ENCODE results near the gene TNF. TPM values are rescaled to one million over a fixed set of nuclear protein-coding genes. Genes with fewer than 3 reads are reported as not detected.
A peak's percentile ranks its signal among the peaks of the same experiment; 100 is the strongest.

Gene TNF
- total and polyA plus RNA-seq, 2 of the 13 experiments (the other 11 are each of a cell fraction or from before 2014, with no cell fraction given), result not detected

DNA sequence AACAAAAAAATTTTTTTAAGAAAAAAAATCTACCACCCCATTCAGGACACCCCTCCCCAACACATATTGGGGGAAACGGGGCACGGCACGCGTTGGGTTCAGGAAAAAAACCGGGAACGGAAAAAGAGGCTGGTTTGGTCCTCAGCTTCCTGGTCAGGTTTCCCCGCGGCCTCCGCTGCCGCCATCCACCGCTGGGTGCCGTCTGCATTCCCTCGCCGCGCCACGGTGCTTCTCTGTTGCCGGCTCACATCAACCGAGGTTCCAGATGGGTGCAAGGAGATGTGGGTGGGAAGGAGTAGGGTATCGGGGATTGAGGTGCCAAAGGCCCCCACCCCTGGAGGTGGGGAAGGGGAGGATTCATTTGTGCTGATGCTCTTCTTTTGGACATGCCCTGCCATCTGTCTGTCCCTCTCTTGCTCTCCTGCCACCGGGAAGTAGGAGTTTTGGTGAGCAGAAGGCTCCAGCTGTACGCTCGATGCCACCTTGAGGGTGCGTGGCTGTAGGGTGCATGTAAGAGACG lies 40.8 kb upstream of the TNF start:
- H3K79me2 ChIP-seq (ENCODE audit: insufficient read depth, low read length), result peaks cover 40% of the 10 kb centered on the region
- no TSS peak for BruUV-seq (replicated peaks)

More for the DNA sequence above, 40.8 kb upstream of the TNF start:
- peaks cover 77% of the 10 kb centered on the region for H4K20me1 ChIP-seq (ENCODE audit: insufficient read depth, low read length)
- H3K9me3 ChIP-seq (ENCODE audit: low read length), result no peaks in the 10 kb centered on the region
- in situ Hi-C loops (cut with HindIII; ENCODE audit: extremely low pct_ligation_motif_present, low pct_unique_long_range_greater_than_20kb) (no loop called here), intact Hi-C loops (cut with micrococcal nuclease; ENCODE audit: unreplicated experiment) (no loop called here)
- H3K27me3 ChIP-seq (ENCODE audit: control insufficient read depth in 1 of 2, insufficient read depth in 2 of 2, low read length in 2 of 2), result no peaks in the 10 kb centered on the region
- no peak overlapping the region for H3K4me2 ChIP-seq (ENCODE audit: low read depth, low read length)
- peaks cover 79% of the 10 kb centered on the region for H3K4me1 ChIP-seq (ENCODE audit: insufficient read depth, low read length)
- H3K36me3 ChIP-seq (replicated peaks in 1 of 2; ENCODE audit: control insufficient read depth in 1 of 2, insufficient read depth in 2 of 2, low read length in 2 of 2), result peaks cover 51 to 95% of the 10 kb centered on the region in 2 experiments
- no peak overlapping the region for H3K27ac ChIP-seq (ENCODE audit: extremely low read length, insufficient read depth, low read length)
- ChIA-PET POLR2A (interaction anchor here (1.3 kb wide), 1 partner anchor 7 kb away, joined by 6 read pairs; the partner anchor contains the start of gene DDX39B), CTCF (ENCODE audit: low intra/inter-chr PET ratio, low total read pairs) (no interaction called here)
- H2AFZ ChIP-seq (ENCODE audit: low read length), result no peak overlapping the region
- FAIRE-seq (no peak), DNase-seq (ENCODE audit: low spot score) (no peak), ATAC-seq (no peak)
- TF ChIP-seq AGO2 (optimal IDR thresholded peaks at IDR 0.05; ENCODE audit: low read depth, low read length) (peak; percentile 91), PRDM15 (CRISPR knock-in tag; IDR thresholded peaks at IDR 0.05) (no peak), POLR2AphosphoS2 (IDR thresholded peaks at IDR 0.05; ENCODE audit: low read depth, low read length) (peak; percentile 72; the same call in 1 of the 2 replicates), POLR2A (IDR thresholded peaks at IDR 0.05; ENCODE audit: insufficient read depth in 1 of 2, low read depth in 2 of 2, low read length in 2 of 2) (peak in 1 of 2 experiments; percentile 42; a peak in 2 of 4 replicates), AGO1 (IDR thresholded peaks at IDR 0.05; ENCODE audit: low read depth, low read length, poor library complexity, severe bottlenecking) (peak; percentile 29), RBM22 (optimal IDR thresholded peaks at IDR 0.05; ENCODE audit: low read length) (peak; percentile 67), FIP1L1 (IDR thresholded peaks at IDR 0.05; ENCODE audit: borderline replicate concordance, insufficient read depth, low read depth, low read length) (0 out of 2 replicates have a peak, but pooled peaks have one; percentile 51), ZNF414 (CRISPR knock-in tag; IDR thresholded peaks at IDR 0.05) (no peak), RBFOX2 (IDR thresholded peaks at IDR 0.05; ENCODE audit: low read depth, low read length) (peak; percentile 65; the same call in 1 of the 2 replicates)
- TF ChIP-seq, protein P1, sequence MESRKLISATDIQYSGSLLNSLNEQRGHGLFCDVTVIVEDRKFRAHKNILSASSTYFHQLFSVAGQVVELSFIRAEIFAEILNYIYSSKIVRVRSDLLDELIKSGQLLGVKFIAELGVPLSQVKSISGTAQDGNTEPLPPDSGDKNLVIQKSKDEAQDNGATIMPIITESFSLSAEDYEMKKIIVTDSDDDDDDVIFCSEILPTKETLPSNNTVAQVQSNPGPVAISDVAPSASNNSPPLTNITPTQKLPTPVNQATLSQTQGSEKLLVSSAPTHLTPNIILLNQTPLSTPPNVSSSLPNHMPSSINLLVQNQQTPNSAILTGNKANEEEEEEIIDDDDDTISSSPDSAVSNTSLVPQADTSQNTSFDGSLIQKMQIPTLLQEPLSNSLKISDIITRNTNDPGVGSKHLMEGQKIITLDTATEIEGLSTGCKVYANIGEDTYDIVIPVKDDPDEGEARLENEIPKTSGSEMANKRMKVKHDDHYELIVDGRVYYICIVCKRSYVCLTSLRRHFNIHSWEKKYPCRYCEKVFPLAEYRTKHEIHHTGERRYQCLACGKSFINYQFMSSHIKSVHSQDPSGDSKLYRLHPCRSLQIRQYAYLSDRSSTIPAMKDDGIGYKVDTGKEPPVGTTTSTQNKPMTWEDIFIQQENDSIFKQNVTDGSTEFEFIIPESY (CRISPR knock-in tag; IDR thresholded peaks at IDR 0.05), result peak; percentile 56; the same call in 1 of the 2 replicates
- WGBS (ENCODE audit: low lambda C conversion rate), result 94% methylated on average over 24 of the region's 24 CpGs
- H3K9ac ChIP-seq (ENCODE audit: insufficient read depth, low read depth, low read length), result no peak overlapping the region
- H3K4me3 ChIP-seq (replicated peaks in 1 of 3; ENCODE audit: insufficient read depth in 1 of 3, low read depth in 2 of 3, low read length in 3 of 3), result no peak overlapping the region
